Brain microvascular endothelial cell (primary cell): ENCODE measurements around the gene RTN4RL2.

Source experiments
- DNase-seq: peaks from one replicate; pipeline ENCODE4 v3.0.0-alpha.2; 2020
- H3K27ac ChIP-seq: fragments of 250-450 bp; sonication (Bioruptor Pico); 2 replicates; pipeline ENCODE4 v1.5.1; 2020; ENCODE audit warnings: mild to moderate bottlenecking, moderate library complexity
- H3K27me3 ChIP-seq: fragments of 250-450 bp; sonication (Bioruptor Pico); replicated peaks from 2 replicates; pipeline ENCODE4 v1.5.1; 2020; ENCODE audit warnings: mild to moderate bottlenecking
- H3K36me3 ChIP-seq: fragments of 250-450 bp; sonication (Bioruptor Pico); replicated peaks from 2 replicates; pipeline ENCODE4 v1.5.1; 2020; ENCODE audit warnings: mild to moderate bottlenecking
- H3K4me3 ChIP-seq: 2 replicates; pipeline ENCODE4 v1.5.1; 2011; ENCODE audit warnings: low read depth, mild to moderate bottlenecking, control low read depth, low read length, moderate library complexity
- in situ Hi-C: cut with HindIII; loops from 2 replicates; pipeline ENCODE4 v1.10.0; 2017; ENCODE audit warnings: low sequenced_read_pairs, low pct_ligation_motif_present
- TF ChIP-seq, protein P1 (sequence below): IDR thresholded peaks from 2 replicates; pipeline ENCODE4 v1.5.1; 2011; ENCODE audit warnings: low read depth, mild to moderate bottlenecking, moderate library complexity, low read length, control low read depth, inconsistent platforms; ENCODE audit errors: missing control alignments

Gene RTN4RL2

DNA sequence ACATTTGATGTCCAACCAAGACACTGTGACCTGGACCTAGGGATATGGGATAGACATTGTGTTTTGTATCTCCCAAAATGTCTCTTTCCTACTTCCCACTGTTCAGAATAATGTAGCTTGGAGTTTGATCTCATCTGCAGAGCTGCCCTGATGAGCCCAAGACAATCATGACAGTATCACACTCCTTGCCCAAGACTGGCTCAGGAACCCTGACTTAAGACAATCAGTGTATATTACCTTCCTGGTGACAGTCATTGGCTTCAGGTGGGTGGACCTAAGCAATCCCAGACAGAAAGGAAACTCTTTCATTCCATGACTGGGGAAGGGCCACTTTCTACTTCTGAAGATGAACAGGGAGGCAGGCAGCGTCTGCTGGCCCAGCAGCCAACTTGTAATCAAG lies 14.3 kb upstream of the RTN4RL2 start:
- in situ Hi-C loops = no loop called here

DNA sequence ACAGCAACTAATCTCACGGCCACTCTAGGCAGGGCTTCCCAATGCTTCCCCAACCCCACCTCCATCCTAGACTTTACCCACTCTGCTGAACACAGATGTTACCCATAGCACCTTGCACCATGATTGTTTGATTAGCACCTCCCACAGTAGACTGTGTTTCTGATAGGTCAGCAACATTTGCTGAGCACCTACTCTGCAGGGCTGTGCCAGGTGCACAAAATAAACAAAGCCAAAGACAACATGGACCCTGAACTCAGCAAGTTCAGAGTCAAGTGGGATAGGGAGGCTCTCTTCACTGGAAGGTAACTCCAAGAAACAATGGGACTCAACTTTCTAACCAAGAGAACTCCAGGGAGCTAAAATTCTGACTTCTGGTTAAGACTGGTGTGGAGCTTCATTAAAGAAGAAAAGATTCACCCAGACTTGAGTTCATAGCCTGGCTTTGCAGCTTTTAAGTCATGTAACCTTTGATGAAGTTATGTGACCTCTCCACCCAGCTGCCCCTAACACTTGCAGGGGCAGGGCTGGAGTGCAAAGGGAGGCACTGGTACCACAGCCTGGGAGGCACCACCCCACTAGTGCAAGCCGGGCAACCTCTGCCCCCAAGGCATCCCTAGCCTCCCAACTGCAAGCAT lies 6.7 kb upstream of the RTN4RL2 start:
- no peak overlapping the region for H3K27ac ChIP-seq
- in situ Hi-C loops = no loop called here
- DNase-seq = no peak
- no peak overlapping the region for H3K4me3 ChIP-seq
- TF ChIP-seq, protein P1, sequence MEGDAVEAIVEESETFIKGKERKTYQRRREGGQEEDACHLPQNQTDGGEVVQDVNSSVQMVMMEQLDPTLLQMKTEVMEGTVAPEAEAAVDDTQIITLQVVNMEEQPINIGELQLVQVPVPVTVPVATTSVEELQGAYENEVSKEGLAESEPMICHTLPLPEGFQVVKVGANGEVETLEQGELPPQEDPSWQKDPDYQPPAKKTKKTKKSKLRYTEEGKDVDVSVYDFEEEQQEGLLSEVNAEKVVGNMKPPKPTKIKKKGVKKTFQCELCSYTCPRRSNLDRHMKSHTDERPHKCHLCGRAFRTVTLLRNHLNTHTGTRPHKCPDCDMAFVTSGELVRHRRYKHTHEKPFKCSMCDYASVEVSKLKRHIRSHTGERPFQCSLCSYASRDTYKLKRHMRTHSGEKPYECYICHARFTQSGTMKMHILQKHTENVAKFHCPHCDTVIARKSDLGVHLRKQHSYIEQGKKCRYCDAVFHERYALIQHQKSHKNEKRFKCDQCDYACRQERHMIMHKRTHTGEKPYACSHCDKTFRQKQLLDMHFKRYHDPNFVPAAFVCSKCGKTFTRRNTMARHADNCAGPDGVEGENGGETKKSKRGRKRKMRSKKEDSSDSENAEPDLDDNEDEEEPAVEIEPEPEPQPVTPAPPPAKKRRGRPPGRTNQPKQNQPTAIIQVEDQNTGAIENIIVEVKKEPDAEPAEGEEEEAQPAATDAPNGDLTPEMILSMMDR = no peak
- H3K36me3 ChIP-seq = no peaks in the 10 kb centered on the region
- peaks cover 13% of the 10 kb centered on the region for H3K27me3 ChIP-seq

More for the DNA sequence above, 14.3 kb upstream of the RTN4RL2 start:
- no peaks in the 10 kb centered on the region for H3K36me3 ChIP-seq
- H3K4me3 ChIP-seq = no peak overlapping the region
- H3K27me3 ChIP-seq = no peaks in the 10 kb centered on the region
- TF ChIP-seq, protein P1 = no peak
- DNase-seq = no peak
- H3K27ac ChIP-seq = no peak overlapping the region

DNA sequence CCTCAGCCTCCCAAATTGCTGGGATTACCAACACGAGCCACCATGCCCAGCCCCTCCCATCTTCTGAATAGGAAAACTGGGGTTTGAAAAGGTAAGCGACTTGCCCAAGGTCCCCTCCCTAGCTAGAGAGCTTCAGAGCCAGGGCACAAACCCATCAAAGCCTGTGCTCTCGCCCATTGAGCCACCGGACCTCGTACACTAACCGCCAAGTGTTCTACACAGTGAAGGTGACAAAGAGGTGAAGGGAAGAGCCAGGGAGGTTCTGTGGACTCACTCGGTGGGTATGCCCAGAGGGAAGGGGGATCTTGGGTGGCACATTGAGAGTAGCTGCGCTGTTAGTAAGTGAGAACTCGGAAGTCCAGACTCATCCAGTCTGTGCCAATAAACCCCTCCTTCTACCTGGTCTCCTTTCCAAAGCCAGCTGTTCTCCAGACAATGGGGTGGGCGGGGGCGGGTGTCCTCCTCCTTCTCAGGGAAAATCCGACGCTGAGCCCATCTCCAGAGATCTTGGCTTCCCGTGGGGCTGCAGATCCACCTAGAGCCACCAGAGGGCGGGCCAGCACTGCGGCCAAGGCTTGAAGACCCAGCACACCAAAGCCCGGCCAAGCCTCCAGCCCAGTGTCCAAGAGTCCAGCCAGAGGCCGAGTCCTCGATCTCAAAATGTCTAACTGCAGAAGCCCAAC lies 3.2 kb upstream of the RTN4RL2 start:
- in situ Hi-C loops = no loop called here
- no peaks in the 10 kb centered on the region for H3K36me3 ChIP-seq
- H3K27ac ChIP-seq = no peak overlapping the region
- peak; percentile 73 for DNase-seq
- TF ChIP-seq, protein P1 = peak; percentile 98
- H3K4me3 ChIP-seq = no peak overlapping the region
- peaks cover 38% of the 10 kb centered on the region for H3K27me3 ChIP-seq

DNA sequence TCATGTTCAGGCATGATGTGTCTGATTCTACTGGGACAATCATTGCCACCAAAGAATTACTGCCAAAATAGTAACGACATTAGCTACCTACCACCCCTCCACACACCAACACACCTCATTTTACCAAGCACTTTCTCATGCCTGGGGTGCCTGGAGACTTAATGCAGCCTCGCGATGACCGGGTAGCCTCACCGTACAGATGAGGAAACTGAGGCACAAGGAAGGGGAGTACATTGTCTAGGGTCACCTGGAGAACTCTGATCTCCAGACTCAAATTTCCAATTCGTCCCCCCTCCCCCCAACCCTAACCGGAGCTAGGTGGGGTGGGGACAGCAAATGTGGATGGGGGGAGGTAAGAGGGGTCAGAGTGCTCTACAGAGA lies 2.7 kb upstream of the RTN4RL2 start:
- Histone ChIP-seq H3K4me3 (no peak overlapping the region), H3K36me3 (no peaks in the 10 kb centered on the region), H3K27ac (no peak overlapping the region), H3K27me3 (peaks cover 40% of the 10 kb centered on the region)
- TF ChIP-seq, protein P1 = no peak
- no peak for DNase-seq
- in situ Hi-C loops = no loop called here

DNA sequence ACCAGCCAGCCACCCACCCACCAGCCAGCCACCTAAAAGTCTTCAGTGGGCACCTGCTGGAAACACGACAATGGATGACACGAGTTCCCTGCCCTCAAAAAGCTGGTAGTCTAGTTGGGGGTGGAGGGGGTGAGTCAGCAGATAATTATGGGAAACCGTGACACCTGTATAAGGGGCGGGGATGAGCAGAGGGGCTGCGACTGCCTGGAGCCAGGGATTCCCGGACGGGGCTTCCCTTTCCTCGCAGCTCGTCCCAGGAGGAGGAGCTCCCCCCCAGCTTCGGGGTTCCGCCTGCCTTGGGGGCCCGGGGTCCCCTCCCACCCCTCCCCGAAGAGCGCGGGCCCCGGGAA lies 2.3 kb upstream of the RTN4RL2 start:
- peaks cover 44% of the 10 kb centered on the region for H3K27me3 ChIP-seq
- in situ Hi-C loops = no loop called here
- TF ChIP-seq, protein P1 = no peak
- DNase-seq = no peak
- H3K27ac ChIP-seq = no peak overlapping the region
- no peak overlapping the region for H3K4me3 ChIP-seq
- H3K36me3 ChIP-seq = no peaks in the 10 kb centered on the region
